ENCODE measurements around the gene ATP13A1. TPM values are rescaled to one million over a fixed set of nuclear protein-coding genes. Genes with fewer than 3 reads are reported as not detected.

Gene ATP13A1
- total RNA-seq, 1 experiment from 2014 or later, result 73.7 TPM

GRCh38 chr19:19619849-19620210 is 43.6 kb downstream of the ATP13A1 start:
- ChIA-PET POLR2A (no interaction called here), CTCF (no interaction called here), RAD21 (ENCODE audit: low non-redundant PET in 1 of 2, low total read pairs in 2 of 2, uncharacterized antibody in 2 of 2, unreplicated experiment in 2 of 2) (no interaction called here)
- H2AFZ ChIP-seq (ENCODE audit: low read depth, low read length, poor library complexity, severe bottlenecking), result no peak overlapping the region
- no TSS peak for BruUV-seq (replicated peaks)
- no peak overlapping the region for H3K9ac ChIP-seq (ENCODE audit: low read length)
- H3K4me3 ChIP-seq (replicated peaks in 1 of 2; ENCODE audit: low read depth in 1 of 2, low read length in 2 of 2), result no peak overlapping the region
- H3K9me2 ChIP-seq (ENCODE audit: insufficient read depth), result no peaks in the 10 kb centered on the region
- H3K9me3 ChIP-seq (ENCODE audit: control insufficient read depth in 1 of 2, insufficient read depth in 1 of 2, low read depth in 1 of 2, low read length in 2 of 2), result no peaks in the 10 kb centered on the region
- H3K79me2 ChIP-seq (ENCODE audit: insufficient read depth, low read length), result peaks cover 19% of the 10 kb centered on the region
- no peak for ATAC-seq
- TF ChIP-seq CBX3 (IDR thresholded peaks at IDR 0.05; ENCODE audit: low read depth) (no peak), ATF3 (IDR thresholded peaks at IDR 0.05) (no peak), SIN3A (IDR thresholded peaks at IDR 0.05; ENCODE audit: low read depth) (no peak), CEBPB (IDR thresholded peaks at IDR 0.05; ENCODE audit: low read depth) (no peak), ZBTB33 (IDR thresholded peaks at IDR 0.05; ENCODE audit: extremely low read depth, insufficient replicate concordance, low read length) (no peak), RAD21 (IDR thresholded peaks at IDR 0.05; ENCODE audit: low read depth) (no peak), FOSL1 (IDR thresholded peaks at IDR 0.05; ENCODE audit: low read depth) (no peak), ELF1 (IDR thresholded peaks at IDR 0.05; ENCODE audit: borderline replicate concordance, low read depth) (no peak), REST (IDR thresholded peaks at IDR 0.05; ENCODE audit: low read depth) (no peak), SP1 (IDR thresholded peaks at IDR 0.05; ENCODE audit: low read depth) (no peak), ZFX (IDR thresholded peaks at IDR 0.05) (no peak), EZH2phosphoT487 (IDR thresholded peaks at IDR 0.05; ENCODE audit: borderline replicate concordance) (no peak), EZH2 (IDR thresholded peaks at IDR 0.05) (no peak), CTCF (IDR thresholded peaks at IDR 0.05 in 2 of 3, conservative IDR thresholded peaks at IDR 0.05 in 1 of 3; ENCODE audit: borderline replicate concordance in 1 of 3, insufficient read depth in 1 of 3, low read depth in 2 of 3, low read length in 2 of 3) (no peak), POLR2A (IDR thresholded peaks at IDR 0.05; ENCODE audit: borderline replicate concordance, extremely low read depth, insufficient read depth, insufficient read length) (no peak), EGR1 (IDR thresholded peaks at IDR 0.05; ENCODE audit: low read depth) (no peak), MAX (IDR thresholded peaks at IDR 0.05) (no peak)
- DNase-seq (ENCODE audit: low read depth, low spot score), result no peak
- no peaks in the 10 kb centered on the region for H4K20me1 ChIP-seq (ENCODE audit: insufficient read depth)
- H3K4me1 ChIP-seq (ENCODE audit: control insufficient read depth in 1 of 2, insufficient read depth in 2 of 2, low read length in 2 of 2), result peaks cover 26 to 42% of the 10 kb centered on the region in 2 experiments
- H3K27me3 ChIP-seq (ENCODE audit: insufficient read depth, low read length), result no peaks in the 10 kb centered on the region
- intact Hi-C loops (cut with micrococcal nuclease), result no loop called here
- H3K36me3 ChIP-seq (ENCODE audit: control insufficient read depth in 1 of 2, insufficient read depth in 2 of 2, low read length in 2 of 2), result peaks cover 0 to 5% of the 10 kb centered on the region in 2 experiments; a peak in 1 of 4 replicates
- H3K27ac ChIP-seq (ENCODE audit: low read depth, low read length), result no peak overlapping the region
- H3K4me2 ChIP-seq (ENCODE audit: low read length), result no peak overlapping the region

All from HCT116 (cell line).